ENCODE measurements around the gene DAB1.

Gene DAB1

GRCh38 chr1:57134803-57135202 is 289.1 kb downstream of the DAB1 start:
- H3K9ac ChIP-seq (ENCODE audit: low read length): no peak overlapping the region
- H3K27me3 ChIP-seq (ENCODE audit: low read length): no peaks in the 10 kb centered on the region
- no peaks in the 10 kb centered on the region for H4K20me1 ChIP-seq (ENCODE audit: low read depth, low read length)
- H3K4me3 ChIP-seq (ENCODE audit: insufficient read depth, low read length, poor library complexity, severe bottlenecking): no peak overlapping the region
- no peaks in the 10 kb centered on the region for H3F3A ChIP-seq (ENCODE audit: insufficient read depth)
- no peaks in the 10 kb centered on the region for H3K9me2 ChIP-seq (replicated peaks; ENCODE audit: insufficient read depth, low read length)
- no peak for TF ChIP-seq CTCF (IDR thresholded peaks at IDR 0.05; ENCODE audit: insufficient read depth, low read length, poor library complexity, severe bottlenecking)
- TF ChIP-seq EZH2phosphoT487 (conservative IDR thresholded peaks at IDR 0.05; ENCODE audit: low read length): no peak
- H3K4me2 ChIP-seq (ENCODE audit: low read depth, low read length, poor library complexity, severe bottlenecking): no peak overlapping the region
- H2AFZ ChIP-seq (ENCODE audit: low read depth, low read length, severe bottlenecking): no peak overlapping the region
- no peaks in the 10 kb centered on the region for H3K9me3 ChIP-seq (ENCODE audit: insufficient read depth, low read length)
- no peaks in the 10 kb centered on the region for H3K79me2 ChIP-seq (ENCODE audit: insufficient read depth, low read length)
- no peaks in the 10 kb centered on the region for H3K36me3 ChIP-seq (ENCODE audit: low read length)
- H3K27ac ChIP-seq (ENCODE audit: low read depth, low read length): no peak overlapping the region

- Histone ChIP-seq H3K27me3 (ENCODE audit: low read length) (0 out of 2 replicates have a peak, but pooled peaks cover under 1% of the 10 kb centered on the region), H3K9ac (ENCODE audit: low read length) (no peak overlapping the region), H4K20me1 (ENCODE audit: low read depth, low read length) (no peaks in the 10 kb centered on the region), H3K79me2 (ENCODE audit: insufficient read depth, low read length) (no peaks in the 10 kb centered on the region), H3K27ac (ENCODE audit: low read depth, low read length) (no peak overlapping the region), H3F3A (ENCODE audit: insufficient read depth) (no peaks in the 10 kb centered on the region), H3K9me3 (ENCODE audit: insufficient read depth, low read length) (no peaks in the 10 kb centered on the region), H2AFZ (ENCODE audit: low read depth, low read length, severe bottlenecking) (no peak overlapping the region), H3K9me2 (replicated peaks; ENCODE audit: insufficient read depth, low read length) (no peaks in the 10 kb centered on the region), H3K36me3 (ENCODE audit: low read length) (no peaks in the 10 kb centered on the region), H3K4me2 (ENCODE audit: low read depth, low read length, poor library complexity, severe bottlenecking) (no peak overlapping the region), H3K4me3 (ENCODE audit: insufficient read depth, low read length, poor library complexity, severe bottlenecking) (no peak overlapping the region)
- TF ChIP-seq CTCF (IDR thresholded peaks at IDR 0.05; ENCODE audit: insufficient read depth, low read length, poor library complexity, severe bottlenecking) (no peak), EZH2phosphoT487 (conservative IDR thresholded peaks at IDR 0.05; ENCODE audit: low read length) (no peak)
Measured at GRCh38 chr1:57133686-57134085, 290.2 kb downstream of the DAB1 start.

- TF ChIP-seq CTCF (IDR thresholded peaks at IDR 0.05; ENCODE audit: insufficient read depth, low read length, poor library complexity, severe bottlenecking) (no peak), EZH2phosphoT487 (conservative IDR thresholded peaks at IDR 0.05; ENCODE audit: low read length) (no peak)
- no peak overlapping the region for H3K9ac ChIP-seq (ENCODE audit: low read length)
- no peaks in the 10 kb centered on the region for H3K9me3 ChIP-seq (ENCODE audit: insufficient read depth, low read length)
- H3K27me3 ChIP-seq (ENCODE audit: low read length): 0 out of 2 replicates have a peak, but pooled peaks cover 3% of the 10 kb centered on the region
- no peaks in the 10 kb centered on the region for H4K20me1 ChIP-seq (ENCODE audit: low read depth, low read length)
- H3F3A ChIP-seq (ENCODE audit: insufficient read depth): no peaks in the 10 kb centered on the region
- H3K27ac ChIP-seq (ENCODE audit: low read depth, low read length): no peak overlapping the region
- H3K4me3 ChIP-seq (ENCODE audit: insufficient read depth, low read length, poor library complexity, severe bottlenecking): no peak overlapping the region
- no peak overlapping the region for H2AFZ ChIP-seq (ENCODE audit: low read depth, low read length, severe bottlenecking)
- no peaks in the 10 kb centered on the region for H3K36me3 ChIP-seq (ENCODE audit: low read length)
- no peak overlapping the region for H3K4me2 ChIP-seq (ENCODE audit: low read depth, low read length, poor library complexity, severe bottlenecking)
- no peaks in the 10 kb centered on the region for H3K79me2 ChIP-seq (ENCODE audit: insufficient read depth, low read length)
- no peaks in the 10 kb centered on the region for H3K9me2 ChIP-seq (replicated peaks; ENCODE audit: insufficient read depth, low read length)
Measured at GRCh38 chr1:57132993-57133622, 290.8 kb downstream of the DAB1 start.
